Parathyroid adenoma (tissue), 2 donors: ENCODE data around the gene ZFAND3.
"Not testable (repeated sequence)": the region's sequence is repeated elsewhere in the genome, so short reads cannot be mapped to it uniquely, and the experiment has no call there.

ENCODE experiments used
- H2AFZ ChIP-seq: fragments of 300-600 bp; sonication (generic); one replicate; pipeline ENCODE4 v1.7.0; 2017; ENCODE audit warnings: antibody characterized with exemption, mild to moderate bottlenecking
- H3K27ac ChIP-seq: fragments of 300-600 bp; sonication (generic); one replicate; pipeline ENCODE4 v1.7.0; 2017
- H3K27me3 ChIP-seq: fragments of 300-600 bp; sonication (generic); one replicate; pipeline ENCODE4 v1.7.0; 2017; ENCODE audit warnings: low read length; ENCODE audit not compliant: control insufficient read depth, insufficient read depth
- H3K36me3 ChIP-seq: fragments of 300-600 bp; sonication (generic); one replicate; pipeline ENCODE4 v1.7.0; 2017; ENCODE audit warnings: low read length; ENCODE audit not compliant: control insufficient read depth, insufficient read depth
- H3K4me1 ChIP-seq: fragments of 300-600 bp; sonication (generic); one replicate; pipeline ENCODE4 v1.7.0; 2017; ENCODE audit warnings: control low read depth
- H3K4me2 ChIP-seq: fragments of 300-600 bp; sonication (generic); one replicate; pipeline ENCODE4 v1.7.0; 2017; ENCODE audit warnings: low read length
- H3K4me3 ChIP-seq: fragments of 300-600 bp; sonication (generic); one replicate; pipeline ENCODE4 v1.7.0; 2017; ENCODE audit warnings: low read depth, low read length
- H3K79me2 ChIP-seq: fragments of 300-600 bp; sonication (generic); one replicate; pipeline ENCODE4 v1.7.0; 2017; ENCODE audit warnings: control low read depth
- H3K9ac ChIP-seq: fragments of 300-600 bp; sonication (generic); one replicate; pipeline ENCODE4 v1.7.0; 2017; ENCODE audit warnings: mild to moderate bottlenecking
- H3K9me3 ChIP-seq: fragments of 300-600 bp; sonication (generic); one replicate; pipeline ENCODE4 v1.7.0; 2017; ENCODE audit warnings: low read length; ENCODE audit not compliant: control insufficient read depth
- TF ChIP-seq, protein P1 (sequence below): fragments of 300-600 bp; sonication (generic); IDR thresholded peaks from one replicate; pipeline ENCODE4 v1.7.0; 2017; ENCODE audit warnings: antibody characterized with exemption, mild to moderate bottlenecking
- donor health status: primary hyperparathyroidism.

ZFAND3 gene

DNA sequence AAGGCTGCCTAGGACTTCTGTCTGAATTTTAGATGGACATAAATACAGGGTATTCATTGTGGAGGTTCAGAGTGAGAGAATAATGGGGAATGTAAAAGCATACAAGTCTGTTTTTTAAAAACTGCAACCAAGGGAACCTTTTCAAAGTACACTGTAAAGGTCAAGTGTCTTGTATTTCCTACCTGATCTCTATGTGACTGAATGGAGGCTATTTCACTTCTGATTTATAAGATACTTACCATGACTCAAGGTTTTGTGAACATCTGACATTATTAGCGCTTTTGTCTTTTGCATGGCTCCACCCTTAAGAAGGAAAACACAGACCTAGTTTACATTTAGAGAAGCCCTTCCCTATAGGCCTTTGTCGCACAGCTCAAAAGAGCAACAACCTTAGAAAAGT is 126.5 kb downstream of the ZFAND3 start:
- no peaks in the 10 kb centered on the region for H3K27me3 ChIP-seq
- no peaks in the 10 kb centered on the region for H3K4me1 ChIP-seq
- H3K4me3 ChIP-seq: no peak overlapping the region
- H3K79me2 ChIP-seq: peaks cover 34% of the 10 kb centered on the region
- no peak overlapping the region for H3K27ac ChIP-seq
- H3K36me3 ChIP-seq: no peaks in the 10 kb centered on the region
- no peak overlapping the region for H3K9ac ChIP-seq
- H2AFZ ChIP-seq: no peak overlapping the region
- TF ChIP-seq, protein P1, sequence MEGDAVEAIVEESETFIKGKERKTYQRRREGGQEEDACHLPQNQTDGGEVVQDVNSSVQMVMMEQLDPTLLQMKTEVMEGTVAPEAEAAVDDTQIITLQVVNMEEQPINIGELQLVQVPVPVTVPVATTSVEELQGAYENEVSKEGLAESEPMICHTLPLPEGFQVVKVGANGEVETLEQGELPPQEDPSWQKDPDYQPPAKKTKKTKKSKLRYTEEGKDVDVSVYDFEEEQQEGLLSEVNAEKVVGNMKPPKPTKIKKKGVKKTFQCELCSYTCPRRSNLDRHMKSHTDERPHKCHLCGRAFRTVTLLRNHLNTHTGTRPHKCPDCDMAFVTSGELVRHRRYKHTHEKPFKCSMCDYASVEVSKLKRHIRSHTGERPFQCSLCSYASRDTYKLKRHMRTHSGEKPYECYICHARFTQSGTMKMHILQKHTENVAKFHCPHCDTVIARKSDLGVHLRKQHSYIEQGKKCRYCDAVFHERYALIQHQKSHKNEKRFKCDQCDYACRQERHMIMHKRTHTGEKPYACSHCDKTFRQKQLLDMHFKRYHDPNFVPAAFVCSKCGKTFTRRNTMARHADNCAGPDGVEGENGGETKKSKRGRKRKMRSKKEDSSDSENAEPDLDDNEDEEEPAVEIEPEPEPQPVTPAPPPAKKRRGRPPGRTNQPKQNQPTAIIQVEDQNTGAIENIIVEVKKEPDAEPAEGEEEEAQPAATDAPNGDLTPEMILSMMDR: no peak
- no peak overlapping the region for H3K4me2 ChIP-seq
- H3K9me3 ChIP-seq: no peaks in the 10 kb centered on the region

DNA sequence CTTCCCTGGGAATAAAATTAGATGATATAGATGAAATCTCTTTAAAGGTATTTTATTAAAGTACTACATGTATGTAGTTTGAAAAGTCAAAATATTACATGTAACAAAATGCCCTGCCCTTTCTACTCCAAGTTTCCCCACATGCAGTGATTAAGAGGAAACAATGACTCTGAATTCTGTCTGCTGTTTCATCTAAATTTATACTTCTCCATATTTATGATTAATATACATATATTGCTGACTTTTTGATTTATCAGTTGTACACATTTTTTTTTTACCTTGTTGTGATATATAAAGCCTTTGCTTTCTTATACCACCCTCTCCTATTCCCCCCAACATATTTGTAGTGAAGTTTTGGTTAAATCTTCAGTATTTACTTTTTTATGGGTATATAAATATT is 127.9 kb downstream of the ZFAND3 start:
- Histone ChIP-seq H3K79me2 (peaks cover 39% of the 10 kb centered on the region), H3K27ac (no peak overlapping the region), H3K4me3 (no peak overlapping the region), H3K9me3 (no peaks in the 10 kb centered on the region), H3K4me2 (no peak overlapping the region), H2AFZ (no peak overlapping the region), H3K9ac (no peak overlapping the region), H3K4me1 (no peaks in the 10 kb centered on the region), H3K27me3 (no peaks in the 10 kb centered on the region), H3K36me3 (no peaks in the 10 kb centered on the region)
- TF ChIP-seq, protein P1: no peak

DNA sequence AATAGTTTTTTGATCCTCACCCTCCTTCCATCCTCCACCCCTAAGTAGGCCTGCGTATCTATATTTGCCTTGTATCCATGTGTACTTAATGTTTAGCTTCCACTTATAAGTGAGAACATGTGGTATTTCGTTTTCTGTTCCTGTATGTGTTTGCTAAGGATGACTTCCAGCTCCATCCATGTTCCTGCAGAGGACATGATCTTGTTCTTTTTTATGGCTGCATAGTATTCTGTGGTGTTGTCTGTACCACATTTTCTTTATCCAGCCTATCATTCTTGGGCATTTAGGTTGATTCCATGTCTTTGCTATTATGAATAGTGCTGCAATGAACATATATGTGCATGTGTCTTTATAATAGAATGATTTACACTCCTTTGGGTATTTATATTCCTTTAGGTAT is 129.1 kb downstream of the ZFAND3 start:
- not testable (repeated sequence) for H3K4me3 ChIP-seq, H3K27ac ChIP-seq, H3K36me3 ChIP-seq, H3K9ac ChIP-seq, H3K4me2 ChIP-seq, H3K9me3 ChIP-seq, H2AFZ ChIP-seq, H3K4me1 ChIP-seq, H3K27me3 ChIP-seq
- H3K79me2 ChIP-seq: peaks cover 46% of the 10 kb centered on the region

DNA sequence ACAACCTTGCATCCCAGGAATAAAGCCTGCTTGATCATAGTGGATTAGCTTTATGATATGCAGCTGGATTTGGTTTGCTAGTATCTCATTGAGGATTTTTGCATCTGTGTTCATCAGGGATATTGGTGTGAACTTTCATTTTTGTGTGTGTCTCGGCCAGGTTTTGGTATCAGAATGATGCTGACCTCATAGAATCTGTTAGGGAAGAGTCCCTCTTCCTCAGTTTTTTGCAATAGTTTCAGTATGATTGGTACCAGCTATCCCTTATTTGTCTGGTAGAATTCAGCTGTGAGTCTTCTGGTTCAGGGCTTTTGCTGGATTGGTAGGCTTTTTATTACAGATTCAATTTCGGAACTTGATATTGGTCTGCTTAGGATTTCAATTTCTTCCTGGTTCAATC is 132.5 kb downstream of the ZFAND3 start:
- H2AFZ ChIP-seq: no peak overlapping the region
- peaks cover 8% of the 10 kb centered on the region for H3K4me1 ChIP-seq
- H3K79me2 ChIP-seq: peaks cover 56% of the 10 kb centered on the region
- no peak overlapping the region for H3K27ac ChIP-seq
- no peaks in the 10 kb centered on the region for H3K27me3 ChIP-seq
- TF ChIP-seq, protein P1: no peak
- no peak overlapping the region for H3K4me2 ChIP-seq
- no peaks in the 10 kb centered on the region for H3K36me3 ChIP-seq
- H3K4me3 ChIP-seq: no peak overlapping the region
- H3K9me3 ChIP-seq: no peaks in the 10 kb centered on the region
- no peak overlapping the region for H3K9ac ChIP-seq

DNA sequence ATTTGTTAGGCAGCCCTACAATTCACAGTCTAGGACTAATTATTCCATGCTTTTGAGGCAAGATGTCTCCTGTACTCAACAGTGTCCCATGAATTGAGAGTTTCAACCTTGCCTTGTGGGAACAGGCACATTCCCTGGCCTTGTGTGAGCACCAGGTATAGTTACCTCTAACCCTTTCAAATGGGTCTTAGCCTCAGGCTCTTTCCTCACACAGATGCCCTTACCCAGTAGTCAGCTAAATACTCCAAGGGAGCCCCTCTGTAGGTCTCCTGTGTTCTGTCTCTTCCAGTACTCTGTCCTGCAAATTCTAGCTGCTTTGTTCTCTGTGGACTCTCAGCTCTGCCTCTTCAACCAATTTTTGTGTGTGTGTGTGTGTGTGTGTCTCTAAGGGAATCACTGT is 135.3 kb downstream of the ZFAND3 start:
- H3K4me3 ChIP-seq: no peak overlapping the region
- no peak overlapping the region for H3K9ac ChIP-seq
- no peak overlapping the region for H2AFZ ChIP-seq
- TF ChIP-seq, protein P1: no peak
- no peaks in the 10 kb centered on the region for H3K36me3 ChIP-seq
- no peaks in the 10 kb centered on the region for H3K9me3 ChIP-seq
- no peak overlapping the region for H3K27ac ChIP-seq
- peaks cover 53% of the 10 kb centered on the region for H3K79me2 ChIP-seq
- H3K4me1 ChIP-seq: peaks cover 21% of the 10 kb centered on the region
- no peaks in the 10 kb centered on the region for H3K27me3 ChIP-seq
- H3K4me2 ChIP-seq: no peak overlapping the region
